Activated CD4-positive, alpha-beta T cell treated with anti-CD3 and anti-CD28 coated beads for 1 hour (primary cell): ENCODE results near the gene PPOX.

Experiments
- DNase-seq: peaks from one replicate; pipeline ENCODE4 v3.0.0-alpha.2; 2020

The PPOX gene

DNA sequence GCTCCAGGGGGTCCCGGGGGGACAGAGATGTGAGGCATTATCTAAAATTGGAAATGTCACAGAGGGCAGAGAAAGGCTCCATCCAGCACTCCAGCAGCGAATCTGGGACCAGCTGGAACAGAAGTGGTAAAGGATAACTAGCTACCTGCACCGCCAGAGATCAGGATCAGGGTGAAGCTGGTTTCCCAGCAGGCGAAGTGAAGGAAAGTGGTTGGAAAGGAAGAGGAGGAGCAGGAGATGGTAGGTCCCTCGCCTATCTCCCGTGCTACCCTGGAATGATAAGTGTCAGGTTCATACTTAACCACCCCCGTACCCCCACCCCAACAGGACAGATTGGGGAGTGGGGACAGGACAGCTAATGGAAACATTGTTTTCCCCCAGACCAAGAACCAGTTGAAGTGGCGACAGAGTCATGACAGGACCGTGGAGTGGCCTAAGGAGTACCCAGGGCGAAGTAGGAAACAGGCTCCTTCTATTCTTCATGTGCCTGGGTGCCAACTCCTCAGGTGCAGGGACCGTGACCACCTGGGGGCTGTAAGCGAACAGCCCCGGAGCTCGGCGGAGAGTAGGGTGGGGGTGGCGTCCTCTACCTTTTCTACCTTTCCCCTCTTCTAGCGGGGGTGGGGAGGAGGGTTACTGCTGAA is 10.4 kb downstream of the PPOX start:
- DNase-seq: no peak

DNA sequence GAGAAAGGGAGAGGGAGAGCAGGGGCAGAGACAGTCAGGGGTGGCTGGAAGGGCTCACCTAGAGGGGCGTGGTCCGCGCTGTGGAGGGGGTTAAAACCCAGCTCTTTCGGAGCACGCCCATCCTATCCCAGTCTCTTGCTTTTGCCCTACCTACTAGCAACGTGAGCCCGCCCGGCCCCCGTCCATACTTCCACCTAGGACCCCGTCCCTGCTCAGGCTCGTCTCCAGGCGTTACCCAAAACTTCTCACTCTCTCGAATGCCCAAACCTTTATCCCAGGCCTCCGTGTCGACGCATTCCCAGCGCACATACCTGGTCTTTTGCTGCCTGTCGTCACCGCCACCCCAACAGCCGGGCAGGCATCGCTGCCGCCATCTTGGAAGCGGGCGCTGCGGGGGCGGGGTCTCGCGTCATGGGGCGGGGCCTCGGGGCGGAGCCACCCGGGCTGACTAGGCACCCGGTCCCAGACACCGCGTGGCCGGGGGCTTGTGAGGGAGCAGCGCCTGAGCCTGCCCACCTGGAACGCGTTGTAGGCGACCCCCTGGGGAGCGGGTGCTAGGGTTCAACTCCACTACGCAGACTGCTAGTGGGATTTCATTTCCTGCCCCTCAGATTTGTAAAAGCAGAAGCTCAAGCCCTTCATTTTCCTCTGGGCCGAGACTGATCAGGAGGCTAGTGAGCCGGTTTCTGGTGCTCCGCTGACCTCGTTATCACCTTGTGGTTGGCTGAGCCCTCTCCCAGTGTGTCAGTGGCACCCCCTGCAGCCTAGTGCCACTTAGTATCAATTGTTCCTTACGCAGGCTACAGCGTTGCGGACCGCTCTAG is 11.1 kb downstream of the PPOX start, which contains the start of gene B4GALT3:
Gene B4GALT3, minus strand, starts transcription at position 396 of the 824 bp plus-strand sequence. CDS start 1,447 bp downstream, outside the sequence.
- DNase-seq: peak; percentile 90

DNA sequence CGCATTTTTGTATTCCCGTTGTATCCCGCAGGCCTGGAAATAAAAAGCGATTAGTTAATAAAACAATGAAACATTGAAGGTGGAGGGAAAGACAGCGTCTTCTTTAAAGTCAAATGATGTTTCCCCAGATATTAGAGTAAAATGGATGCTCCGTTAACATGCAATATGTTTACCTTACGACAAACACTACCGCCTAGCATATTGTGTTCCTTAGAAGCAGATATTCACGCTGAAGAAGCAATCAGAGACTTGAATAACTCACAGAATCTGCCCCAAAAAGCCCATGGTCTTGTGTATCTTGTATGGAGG is 11.7 kb downstream of the PPOX start:
- DNase-seq: no peak

DNA sequence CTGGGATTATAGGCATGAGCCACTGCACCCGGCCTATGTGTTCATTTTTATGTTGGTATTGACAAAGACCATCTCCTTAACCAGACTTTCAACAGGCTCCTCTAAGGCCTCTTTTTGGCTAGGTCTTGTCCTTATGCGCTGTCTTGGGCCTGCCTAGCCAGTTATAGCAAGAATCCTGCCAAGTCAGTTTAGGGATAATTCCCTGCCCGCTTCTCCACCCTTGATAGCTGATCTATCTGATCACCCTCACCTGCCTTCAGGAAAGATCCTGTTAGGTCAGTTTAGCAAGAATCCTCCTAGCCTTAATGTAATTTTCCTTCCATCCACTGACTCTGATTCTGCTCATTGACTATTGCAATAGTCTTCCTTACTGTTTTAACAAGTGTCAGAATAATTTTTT is 13.5 kb downstream of the PPOX start:
- DNase-seq: no peak

DNA sequence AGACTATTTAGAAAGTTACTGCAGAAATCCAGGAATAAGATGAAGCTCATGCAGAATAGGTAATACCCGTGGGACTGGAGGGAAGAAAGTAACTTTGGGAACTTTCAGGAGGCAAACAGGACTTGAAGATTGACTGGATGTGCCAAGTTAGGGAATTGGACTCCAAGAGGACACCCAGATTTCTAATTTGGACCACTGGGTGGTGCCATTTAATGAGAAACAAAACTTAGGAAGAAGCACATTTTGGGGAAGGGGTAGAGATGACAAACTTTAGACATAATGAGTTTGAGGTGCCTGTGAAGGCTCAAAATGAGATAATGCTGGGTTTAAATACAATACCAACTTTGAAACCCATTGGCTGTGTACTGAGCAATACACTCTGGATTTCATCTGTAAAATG is 14.4 kb downstream of the PPOX start:
- no peak for DNase-seq

DNA sequence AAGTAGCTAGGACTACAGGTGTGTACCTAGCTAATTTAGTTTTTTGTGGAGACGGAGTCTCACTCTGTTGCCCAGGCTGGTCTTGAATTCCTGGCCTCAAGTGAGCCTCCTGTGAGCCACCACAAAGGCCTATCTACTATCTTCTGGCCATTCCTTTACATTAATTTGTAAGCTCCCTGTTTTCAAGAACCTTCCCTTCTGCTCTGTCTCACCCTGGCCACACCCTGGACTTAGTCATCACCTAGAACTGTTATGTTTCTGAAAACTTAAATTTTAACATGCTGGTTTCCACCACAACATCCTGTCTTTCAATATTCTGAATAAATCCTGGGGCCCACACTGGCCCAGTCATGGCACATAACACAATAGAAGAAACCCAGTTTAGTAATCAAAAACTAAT is 16.0 kb downstream of the PPOX start:
- DNase-seq: no peak

DNA sequence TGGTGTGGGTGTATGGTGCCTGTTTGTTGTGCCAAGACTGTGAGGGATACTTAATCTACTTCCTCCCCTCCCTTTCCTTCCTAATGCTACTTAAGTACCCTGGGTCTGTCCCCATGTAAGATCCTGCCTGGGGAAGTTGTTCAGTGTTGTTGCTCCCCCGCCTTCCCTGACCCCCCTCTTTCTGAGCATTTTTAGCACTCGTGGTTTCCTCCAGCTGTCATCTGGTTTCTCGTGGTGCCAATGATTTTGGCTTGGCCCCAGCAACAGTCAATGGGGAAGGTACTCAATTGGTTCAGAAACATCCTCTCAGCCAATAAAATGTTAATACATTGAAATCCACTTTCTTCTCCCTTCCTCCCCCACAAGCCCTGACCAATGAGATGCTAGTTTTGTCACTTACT is 19.1 kb downstream of the PPOX start:
- peak; percentile 56 for DNase-seq

DNA sequence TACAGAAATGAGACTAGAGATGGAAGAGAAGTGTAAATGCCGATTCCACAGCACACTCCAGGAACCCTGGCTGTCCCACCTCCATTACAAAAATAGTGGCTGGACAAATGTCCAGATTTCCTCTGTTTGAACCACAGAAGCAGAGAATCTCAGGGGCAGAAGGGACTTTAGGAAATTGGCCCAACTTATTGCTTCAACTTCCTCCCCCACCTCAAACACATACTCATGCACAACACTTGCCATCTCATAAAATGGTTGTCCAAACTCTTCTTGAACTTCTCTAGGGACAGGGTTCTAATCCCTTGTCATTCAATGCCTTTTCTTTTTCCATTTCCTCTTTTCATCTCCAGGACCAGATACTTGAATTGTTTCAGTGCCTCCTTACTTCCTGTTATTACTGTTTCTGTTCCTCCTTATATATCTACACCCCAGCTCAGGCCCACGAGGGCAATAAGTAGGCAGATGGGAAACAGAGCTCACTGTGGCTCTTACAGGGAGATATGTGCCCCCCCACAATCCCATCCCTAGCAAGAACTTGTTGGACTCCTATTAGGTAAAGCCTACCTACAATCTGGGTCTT is 19.6 kb downstream of the PPOX start:
- no peak for DNase-seq

DNA sequence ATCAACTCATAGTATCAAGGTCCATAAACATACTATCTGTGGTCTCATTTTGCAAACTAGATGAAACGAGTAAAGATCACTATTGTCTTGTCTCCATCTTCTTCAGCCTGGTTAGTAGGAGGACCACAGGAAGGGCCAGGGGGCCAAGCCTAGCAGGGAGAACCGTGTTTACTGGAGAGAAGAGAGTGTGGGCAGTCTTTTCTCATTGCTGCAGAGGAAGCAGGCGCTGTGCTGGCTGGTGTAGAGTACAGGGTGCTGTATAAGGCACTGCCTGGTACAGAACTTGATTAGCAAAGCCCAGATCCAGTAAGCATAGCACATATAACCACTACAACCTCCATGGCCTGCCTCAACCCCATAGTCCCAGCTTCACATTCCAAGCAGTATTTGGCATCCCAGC is 21.1 kb downstream of the PPOX start:
- no peak for DNase-seq

DNA sequence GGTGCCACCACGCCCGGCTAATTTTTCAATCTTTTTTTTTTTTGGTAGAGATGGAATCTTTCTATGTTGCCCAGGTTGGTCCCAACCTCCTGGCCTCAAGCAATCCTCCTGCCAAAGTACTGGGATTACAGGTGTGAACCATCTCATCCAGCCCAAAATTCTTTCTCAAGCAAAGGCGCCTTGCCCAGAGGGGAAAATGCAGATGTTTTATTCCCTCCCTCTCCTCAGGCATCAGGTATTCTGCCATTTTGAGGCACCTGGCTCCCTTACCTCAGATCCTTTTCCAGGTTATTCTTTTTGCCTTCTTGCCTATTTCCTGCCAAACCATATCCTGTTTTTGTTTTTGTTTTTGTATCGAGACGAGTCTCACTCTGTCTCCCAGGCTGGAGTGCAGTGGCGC is 22.2 kb downstream of the PPOX start:
- DNase-seq: no peak

DNA sequence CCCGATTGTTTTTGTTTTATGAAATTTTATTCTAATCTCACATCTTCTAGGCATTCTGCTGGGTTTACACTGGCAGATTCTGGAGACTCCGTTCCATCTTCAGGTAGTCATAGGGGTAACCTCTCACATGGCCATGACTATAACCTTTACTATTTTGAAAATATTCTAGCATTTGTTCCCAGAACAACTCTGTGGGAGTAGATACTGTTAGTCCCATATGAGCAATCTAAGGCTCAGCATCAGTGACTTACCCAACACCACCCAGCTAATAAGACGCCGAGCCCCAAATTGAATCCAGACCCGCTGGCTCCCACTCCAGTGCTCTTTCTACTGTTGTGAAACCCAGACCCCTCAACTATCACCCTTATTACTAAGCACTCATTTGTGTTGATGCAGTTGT is 22.8 kb downstream of the PPOX start:
- DNase-seq: no peak

DNA sequence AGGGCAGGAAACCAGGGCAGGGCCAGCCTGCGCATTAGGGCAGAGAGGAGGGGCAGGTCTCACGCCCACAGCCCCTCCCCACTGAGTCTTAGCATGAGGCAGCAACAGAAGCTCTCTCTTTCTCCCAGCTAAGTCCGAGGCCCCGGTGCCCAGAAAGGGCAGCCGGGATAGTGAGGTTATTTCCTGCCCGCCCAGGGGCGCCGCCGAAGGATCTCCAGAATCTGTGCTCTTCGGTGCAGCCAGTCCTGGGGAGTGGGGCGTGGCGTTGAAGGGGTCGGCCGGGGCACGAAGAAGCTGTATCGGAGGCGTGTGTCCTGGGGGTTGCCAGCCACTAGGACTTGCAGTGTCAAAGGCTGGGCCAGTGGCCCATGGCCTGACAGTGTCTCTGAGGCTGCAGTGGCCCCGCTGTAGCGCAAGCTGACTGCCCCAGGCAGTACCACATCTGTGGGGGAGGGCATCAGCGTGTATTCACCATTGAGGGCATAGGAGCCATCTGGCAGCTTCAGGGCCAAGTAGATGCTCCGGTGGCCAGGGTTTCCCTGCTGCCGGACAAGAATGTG is 24.8 kb downstream of the PPOX start:
- DNase-seq: no peak

DNA sequence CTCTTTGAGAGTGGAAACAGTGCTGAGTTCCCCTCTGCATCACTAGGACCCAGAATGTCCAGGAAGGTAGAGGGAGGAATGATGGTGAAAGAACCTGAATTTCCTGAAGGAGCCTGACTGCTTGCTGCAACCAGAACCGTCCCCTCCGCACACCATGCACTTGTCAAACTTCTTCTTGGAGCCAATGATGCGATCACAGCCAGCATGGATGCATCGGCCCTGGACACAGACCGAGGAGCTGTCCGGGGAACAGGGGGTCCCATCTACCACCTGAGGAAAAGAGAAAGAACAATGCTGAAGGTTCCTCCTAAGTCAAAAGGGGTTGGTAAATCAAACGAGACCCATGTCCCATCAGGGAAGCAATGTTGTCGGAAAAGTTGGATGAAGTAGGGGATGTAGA is 25.7 kb downstream of the PPOX start:
- no peak for DNase-seq

DNA sequence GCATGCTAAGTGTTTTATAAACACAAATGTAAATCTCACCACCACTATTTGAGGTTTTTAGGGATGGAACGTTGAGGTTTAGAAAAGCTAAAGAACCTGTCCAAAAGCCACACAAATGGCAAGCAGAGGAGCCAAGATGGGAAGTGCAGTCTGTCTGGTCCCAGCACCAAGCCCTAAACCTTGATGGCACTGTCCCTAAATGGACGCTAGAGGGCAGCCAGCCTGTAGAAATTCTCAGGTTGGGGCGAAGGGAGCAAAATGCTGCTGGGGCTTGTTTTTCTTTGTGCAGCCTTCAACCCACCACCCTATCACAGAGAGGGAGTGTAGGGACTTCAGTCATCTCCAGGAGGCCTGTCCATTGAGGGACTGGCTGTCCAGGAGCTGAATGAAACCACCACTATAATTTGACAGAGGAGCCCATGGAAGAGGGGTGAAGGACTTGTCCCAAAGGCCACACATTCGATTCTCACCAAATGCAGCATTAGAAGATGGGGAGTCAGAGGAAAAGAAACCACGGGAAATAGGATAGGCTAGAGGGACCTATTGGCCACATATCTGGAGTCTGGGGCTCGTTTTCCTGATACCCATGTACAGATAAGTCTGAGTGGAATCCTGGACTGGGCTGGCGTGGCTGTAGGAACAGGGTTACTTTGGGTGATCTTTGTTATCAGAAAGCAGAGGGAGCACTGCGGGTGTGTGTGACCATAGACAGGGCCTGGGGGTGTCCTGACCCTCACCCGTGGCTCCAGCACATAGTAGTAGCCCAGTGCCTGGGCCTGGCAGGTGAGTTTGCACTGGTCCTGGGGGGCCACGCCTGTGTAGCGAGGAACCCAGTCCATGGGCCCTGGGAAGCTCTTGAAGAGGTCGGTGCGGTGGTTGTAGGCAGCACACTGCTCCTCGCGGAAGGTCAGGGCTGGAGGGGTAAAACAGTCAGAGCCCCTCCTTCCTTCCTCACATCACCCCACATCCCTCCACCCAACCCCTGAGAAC is 26.5 kb downstream of the PPOX start:
- peak; percentile 47 for DNase-seq

DNA sequence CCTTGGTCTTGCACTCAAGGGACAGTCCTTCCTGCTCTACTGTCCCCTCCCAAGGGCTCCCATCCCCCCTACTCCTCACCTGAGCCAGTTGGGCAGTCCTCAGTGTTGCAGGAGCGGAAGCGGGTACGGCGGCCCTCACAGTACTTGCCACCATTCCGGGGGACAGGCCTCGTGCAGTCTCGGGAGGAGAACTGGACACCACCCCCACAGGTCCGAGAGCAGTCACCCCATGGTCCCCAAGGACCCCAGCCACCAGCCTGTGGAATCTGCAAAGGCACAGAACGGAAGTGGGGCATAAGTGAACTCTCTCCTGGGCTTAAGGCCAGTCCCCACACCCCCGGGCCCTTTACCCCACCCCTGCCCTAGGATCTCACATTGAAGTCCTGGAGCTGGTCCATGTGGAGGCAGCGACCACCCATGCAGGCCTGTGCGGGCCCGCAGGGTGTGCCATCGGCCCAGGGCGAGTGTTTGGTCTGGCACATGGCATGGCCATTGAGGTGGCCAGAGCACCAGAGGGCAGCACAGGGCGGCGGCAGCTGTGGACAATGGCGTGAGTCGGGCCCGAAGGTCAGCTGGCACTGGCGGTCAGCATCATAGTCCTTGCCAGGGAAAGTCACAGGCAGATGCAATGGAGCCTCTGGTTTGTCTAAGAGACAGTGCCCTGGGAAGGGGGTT is 27.5 kb downstream of the PPOX start:
- DNase-seq: no peak

DNA sequence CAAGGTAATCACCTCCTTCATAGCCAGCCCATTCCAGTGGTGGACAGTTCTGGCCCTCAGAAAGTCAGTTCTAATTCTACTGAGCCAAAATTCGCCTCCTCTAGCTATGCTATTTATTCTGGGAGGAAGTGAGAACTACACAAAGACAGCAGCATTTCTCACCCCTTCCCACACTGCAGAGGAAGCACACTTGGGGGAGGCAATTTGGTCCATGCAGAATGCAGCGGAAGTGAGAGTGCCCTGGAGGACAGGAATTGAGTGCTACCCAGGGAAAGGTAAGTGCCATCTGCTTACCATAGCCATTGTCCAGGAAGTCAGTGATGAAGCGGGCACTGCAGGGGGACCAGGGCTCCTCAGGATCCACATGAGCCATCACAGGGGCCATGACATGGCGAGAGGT is 28.9 kb downstream of the PPOX start:
- DNase-seq: no peak

DNA sequence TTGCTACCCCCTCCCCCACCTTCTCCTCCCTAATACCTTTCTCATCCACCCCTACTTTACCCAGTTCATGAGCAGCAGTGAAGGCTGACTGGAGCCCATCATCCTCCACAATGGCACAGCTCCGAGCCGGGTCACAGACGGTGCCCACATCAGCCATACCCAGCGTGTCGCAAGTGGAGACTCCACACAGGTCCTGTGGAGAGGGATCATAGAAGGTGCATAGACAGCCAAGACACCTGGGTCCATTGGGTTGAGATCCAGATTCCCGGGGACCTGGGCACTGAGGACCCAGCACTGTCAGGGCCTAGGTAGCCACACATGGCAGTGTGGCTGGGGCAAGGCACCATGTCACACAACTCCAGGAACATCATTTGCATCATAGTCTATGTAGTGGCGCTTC is 29.9 kb downstream of the PPOX start:
- no peak for DNase-seq

DNA sequence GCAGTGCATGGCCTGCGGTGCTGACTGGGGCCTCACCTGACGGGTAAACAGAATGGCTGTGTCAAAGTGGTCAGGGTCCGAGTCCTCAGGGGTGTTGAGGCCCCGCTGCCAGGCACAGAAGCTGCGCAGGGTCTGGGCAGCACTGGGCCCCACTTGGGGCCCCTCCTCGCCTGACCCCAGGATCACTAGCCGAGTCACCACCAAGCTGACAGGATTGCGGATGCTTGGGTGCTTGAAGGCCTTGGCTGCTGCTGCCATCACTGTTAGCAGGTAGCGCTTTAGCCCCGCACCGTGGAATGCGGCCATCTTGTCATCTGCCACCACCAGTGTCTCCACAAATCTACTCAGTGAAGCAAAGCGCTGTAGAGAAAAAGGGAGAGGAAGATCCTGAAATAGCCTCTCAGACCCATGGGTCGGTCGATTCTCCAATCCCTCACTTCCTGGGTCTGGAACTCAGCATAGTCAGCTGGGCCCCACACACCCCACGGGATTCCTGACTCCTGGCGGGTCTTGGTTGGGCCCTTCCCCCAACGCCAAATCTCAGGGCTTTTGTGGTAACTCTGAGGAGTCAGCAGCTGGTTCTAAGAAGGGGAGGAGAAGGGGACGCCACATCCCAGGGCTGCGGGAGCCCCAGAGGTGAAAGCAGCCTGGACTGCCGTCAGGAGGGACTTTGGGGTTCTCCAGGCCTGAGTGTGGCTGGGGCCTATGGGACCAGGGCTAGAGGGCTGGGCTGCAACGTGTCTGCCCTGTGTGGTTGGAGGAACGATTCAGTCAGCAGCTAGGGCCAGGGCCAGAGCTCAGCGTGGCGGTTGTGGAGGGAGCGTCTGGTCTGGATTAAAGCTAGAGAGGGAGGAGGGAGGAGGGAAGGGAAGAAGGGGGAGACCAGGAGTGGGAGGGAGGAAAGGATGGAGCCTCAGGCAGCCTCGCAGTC is 30.6 kb downstream of the PPOX start:
- DNase-seq: no peak

DNA sequence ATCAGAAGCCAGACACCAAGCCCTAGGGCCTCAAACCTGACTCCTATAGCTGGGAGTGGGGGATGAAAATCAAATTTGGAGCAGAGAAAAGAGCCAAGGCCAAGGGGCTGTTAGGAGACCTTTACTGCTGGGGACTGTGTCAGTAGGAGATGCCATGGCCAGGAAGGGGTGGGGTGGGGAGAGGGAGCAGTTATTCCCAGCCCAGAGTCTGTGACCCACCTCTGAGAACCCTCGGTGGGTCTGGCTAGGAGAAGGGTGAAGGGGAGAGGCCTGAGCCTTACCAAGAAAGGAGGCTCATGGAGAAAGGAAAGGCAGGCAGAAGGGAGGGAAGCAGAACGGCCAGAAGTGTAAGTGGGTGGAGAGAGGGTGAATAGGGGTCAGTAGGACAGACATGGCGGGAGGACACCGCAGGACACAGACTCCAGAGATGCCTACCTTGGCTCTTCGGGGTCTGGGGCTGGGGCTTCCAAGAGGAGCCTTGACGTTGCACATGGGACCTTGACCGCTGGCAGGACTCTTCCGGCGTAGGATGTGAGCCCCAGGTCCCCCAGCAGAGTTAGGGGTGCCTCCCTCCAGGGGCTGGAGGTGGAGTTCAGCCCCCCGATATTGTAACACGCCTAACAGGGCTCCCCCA is 31.5 kb downstream of the PPOX start:
- DNase-seq: no peak

DNA sequence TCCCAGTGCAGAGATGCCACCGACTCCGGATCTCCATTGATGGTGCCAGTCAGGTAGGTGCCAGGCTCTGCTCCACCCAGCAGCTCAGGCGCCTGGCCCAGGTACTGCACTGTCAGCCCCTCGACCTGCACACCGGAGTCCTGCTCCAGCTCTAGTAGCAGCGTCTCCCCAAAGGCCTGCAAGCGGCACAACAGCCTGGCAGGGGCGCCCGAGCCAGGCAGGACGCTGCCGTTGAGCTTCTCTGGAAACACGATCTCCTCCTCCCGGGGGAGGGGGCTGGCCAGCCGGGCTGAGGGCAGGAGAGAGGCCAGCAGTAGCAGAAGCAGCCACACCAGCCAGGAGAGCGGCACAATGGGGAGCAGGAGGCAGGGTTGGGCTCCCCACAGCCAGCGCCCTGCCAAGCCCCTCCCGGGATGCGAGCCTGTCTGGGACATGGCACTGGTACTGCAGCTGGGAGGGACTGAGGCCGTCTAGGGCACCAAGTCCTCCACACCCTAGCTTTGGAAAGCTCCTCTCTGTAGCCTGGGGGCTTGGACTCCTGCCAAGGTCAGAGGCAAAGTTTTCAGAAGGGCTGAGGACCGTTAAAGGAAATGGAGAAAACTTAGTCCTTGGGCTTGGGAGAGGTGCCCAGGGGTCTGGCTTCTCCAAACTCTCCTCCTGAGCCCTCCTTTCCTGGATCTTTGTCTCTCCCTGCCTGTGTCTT is 32.1 kb downstream of the PPOX start:
- no peak for DNase-seq
